NCI-H2029 treated with DMSO at 0.1 percent for 48 hours (cell line): ENCODE measurements around the gene UBR1.
"Not testable (repeated sequence)": the region's sequence is repeated elsewhere in the genome, so short reads cannot be mapped to it uniquely, and the experiment has no call there.

ENCODE experiments used
- DNase-seq: peaks from one replicate; lab custom pipeline; 2025; lab: John Stamatoyannopoulos, UW

Gene UBR1

DNA sequence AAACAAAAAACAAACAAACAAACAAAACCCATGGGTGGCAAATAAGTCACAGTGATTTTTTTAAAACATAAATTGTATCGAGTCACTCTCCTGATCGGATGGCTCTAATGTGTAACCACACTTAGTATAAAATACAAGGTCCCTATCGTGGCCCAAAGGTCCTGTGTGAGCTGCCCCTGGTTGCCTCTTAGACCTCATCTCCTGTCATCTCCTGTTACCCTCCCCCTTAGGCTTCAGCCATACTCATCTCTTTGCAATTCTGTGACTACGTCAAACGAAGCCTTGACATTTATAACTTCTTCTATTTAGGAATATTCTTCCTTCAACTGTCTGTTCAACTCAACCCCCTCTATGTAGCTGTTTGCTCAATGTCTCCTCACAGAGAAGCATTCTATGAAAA, 141.4 kb downstream of the UBR1 start:
- no peak for DNase-seq

DNA sequence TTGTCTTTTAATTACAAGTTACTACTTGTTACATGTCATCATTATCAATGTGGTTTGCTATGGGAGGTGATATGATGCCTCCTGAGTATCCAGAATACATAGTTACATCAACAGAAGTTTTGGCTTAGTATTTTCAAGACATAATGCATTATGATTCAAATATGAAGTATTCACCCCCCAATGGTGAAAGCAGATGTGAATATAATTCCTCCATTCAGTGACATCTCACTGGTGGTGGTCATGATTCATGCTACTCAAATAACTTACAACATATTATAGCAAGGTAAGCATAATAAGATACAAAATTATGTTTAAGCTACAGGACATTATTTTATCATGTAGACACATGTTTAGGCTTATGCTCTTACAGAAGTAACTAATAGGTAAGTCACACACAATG, 150.3 kb downstream of the UBR1 start:
- no peak for DNase-seq

DNA sequence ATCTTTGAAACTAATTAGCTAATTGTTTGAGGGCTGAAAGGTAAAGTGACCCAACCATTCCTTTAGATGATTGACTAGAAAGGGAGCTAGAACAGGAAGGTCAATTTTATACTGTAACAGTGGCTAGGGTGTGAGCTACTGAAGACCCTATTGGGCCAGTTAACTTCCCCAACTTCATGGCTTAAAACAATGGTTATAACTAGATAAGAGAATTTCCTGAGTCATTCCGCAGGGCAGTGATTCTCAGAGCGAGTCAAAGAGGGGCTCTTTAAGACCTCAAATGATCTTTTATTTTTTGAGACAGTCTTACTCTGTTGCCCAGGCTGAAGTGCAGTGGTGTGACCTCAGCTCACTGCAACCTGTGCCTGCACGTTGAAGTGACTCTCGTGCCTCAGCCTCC, 151.5 kb downstream of the UBR1 start:
- DNase-seq = no peak

DNA sequence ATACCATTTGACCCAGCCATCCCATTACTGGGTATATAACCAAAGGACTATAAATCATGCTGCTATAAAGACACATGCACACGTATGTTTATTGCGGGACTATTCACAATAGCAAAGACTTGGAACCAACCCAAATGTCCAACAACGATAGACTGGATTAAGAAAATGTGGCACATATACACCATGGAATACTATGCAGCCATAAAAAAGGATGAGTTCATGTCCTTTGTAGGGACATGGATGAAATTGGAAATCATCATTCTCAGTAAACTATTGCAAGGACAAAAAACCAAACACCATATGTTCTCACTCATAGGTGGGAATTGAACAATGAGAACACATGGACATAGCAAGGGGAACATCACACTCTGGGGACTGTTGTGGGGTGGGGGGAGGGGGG, 156.9 kb downstream of the UBR1 start:
- DNase-seq = not testable (repeated sequence)

DNA sequence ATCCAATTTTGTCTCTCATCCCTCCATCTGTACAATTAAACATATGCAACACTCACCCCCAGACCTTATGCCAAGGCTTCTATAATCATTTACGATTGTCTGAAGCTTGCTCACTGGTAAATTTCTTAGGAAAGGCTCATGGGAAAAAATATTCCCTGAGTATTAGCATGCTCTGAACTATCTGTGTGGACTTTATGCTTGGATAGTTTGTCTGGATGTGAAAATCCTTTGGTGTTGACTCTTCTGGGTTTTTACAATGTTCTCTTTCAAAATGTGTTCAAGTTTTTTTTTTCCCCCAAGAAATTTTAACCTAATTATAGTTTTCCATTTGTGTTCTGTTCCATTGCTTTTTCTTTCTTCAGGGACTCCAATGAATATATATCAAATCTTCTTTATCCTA, 165.3 kb downstream of the UBR1 start:
- DNase-seq = no peak

DNA sequence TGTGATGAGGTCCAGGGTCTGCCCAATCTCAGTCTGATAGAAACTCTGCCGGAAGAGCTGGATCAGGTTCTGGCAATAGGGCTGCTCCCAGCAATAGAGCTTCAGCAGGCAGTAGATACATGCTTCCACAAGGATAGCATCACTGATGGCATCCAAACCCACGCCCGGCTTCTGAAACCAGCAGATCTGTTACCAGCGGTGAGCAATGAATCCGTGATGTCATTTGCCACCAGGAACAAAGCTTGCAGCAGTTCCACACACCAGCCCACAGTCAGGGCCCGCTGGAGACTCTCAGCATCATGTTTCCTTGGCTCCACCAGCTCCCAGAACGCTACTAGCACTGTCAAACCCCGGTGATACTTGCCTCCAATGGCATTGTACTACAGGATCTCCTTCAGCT, 166.0 kb downstream of the UBR1 start:
- no peak for DNase-seq

DNA sequence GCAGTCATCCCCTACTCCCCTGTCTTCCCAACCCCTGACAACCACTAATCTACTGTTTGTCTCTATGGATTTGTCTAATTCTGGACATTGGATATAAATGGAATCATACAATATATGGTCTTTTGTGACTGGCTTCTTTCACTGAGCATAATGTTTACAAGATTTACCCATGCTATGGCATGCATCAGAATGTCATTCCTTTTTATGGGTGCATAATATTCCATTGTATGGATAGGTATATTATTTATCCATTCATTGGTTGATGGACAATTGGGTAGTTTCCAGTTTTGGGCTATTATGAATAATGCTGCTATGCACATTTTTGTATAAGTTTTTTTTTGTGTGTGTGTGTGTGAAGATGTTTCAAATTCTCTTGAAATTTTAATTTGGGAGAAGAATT, 168.7 kb downstream of the UBR1 start:
- no peak for DNase-seq

DNA sequence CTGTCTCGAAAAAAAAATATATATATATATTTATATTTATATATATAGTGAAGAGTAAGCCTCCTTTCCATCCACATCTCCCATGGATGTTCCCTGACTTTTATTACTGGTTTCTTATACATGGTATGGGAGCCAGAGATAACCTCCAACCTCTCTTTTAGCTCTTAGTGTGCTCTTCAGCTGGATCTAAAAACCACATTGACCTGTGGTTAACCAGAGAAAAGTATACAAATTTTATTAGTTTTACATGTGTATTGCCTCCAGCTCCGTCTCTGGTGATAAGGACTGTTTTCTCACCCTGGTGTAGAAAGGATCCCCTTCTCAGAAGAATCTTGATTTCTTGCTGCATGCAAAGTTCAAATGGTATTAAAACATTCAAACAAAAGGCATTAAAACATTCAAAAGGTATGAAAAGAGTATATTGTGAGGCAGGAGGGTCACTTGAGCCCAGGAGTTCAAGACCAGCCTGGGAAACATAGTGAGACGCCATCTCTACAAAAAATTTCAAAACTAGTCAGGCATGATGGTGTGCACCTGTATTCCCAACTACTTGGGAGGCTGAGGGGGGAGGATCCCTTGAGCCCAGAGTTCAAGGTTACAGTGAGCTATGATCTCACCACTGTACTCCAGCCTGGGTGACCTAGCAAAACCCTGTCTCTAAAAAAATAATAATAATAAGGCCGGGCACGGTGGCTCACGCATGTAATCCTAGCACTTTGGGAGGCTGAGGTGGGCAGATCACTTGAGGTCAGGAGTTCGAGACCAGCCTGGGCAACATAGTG, 171.8 kb downstream of the UBR1 start:
- no peak for DNase-seq

DNA sequence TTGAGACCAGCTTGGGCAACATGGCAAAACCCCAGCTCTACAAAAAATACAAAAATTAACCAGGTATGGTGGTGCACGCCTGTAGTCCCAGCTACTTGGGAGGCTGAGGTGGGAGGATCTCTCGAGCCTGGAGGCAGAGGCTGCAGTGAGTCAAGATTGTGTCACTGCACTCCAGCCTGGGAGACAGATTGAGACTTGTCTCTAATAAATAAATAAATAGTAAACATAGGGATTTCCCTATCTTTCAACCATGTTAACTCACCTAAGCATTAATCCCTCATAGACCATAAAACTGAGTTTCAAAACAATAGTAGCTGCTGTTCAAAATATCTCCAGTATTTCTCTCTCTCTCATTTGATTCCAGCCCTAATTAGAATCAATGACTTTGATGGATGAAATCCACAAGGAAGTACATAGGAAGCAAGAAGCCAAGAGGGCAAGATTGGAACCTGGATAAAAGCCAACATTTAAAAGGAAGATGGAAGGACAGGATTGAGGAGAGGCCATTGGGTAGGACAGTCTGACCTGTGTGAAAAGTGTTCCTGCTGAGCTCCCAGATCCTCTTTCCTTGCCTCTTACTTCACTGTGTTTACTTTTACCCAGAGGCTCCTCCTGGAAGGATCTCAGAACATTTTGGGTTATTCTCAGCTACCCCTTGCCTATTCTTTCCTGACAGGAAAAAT, 172.9 kb downstream of the UBR1 start:
- DNase-seq = no peak

DNA sequence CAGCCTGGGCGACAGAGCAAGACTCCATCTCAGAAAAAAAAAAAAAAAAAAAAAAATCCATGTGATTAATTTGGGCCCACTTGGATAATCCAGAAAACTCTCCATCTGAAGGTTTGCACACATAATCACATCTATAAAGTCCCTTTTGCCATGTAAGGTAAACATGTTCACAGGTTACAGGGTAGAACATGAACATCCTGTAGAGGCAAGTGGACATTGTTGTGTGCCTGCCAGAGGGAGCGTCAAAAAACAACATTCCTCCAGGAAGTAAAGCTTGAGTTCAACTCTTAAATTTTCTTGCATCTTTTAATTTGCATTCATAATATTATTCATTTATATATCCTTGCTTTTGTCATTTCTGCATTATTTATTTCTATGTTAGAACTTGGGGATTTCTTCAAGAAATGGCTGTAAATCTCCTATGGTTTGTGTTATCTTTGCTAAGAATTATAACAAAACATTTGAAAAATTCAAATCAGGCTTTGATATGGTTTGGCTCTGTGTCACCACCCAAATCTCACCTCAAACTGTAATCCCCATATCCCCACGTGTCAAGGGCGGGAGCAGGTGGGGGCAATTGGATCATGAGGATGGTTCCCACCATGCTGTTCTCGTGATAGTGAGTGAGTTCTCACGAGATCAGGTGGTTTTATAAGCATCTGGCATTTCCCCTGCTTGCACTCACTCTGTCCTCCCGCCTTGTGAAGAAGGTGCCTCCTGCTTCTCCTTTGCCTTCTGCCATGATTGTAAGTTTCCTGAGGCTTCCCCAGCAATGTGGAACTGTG, 173.9 kb downstream of the UBR1 start:
- DNase-seq = no peak

DNA sequence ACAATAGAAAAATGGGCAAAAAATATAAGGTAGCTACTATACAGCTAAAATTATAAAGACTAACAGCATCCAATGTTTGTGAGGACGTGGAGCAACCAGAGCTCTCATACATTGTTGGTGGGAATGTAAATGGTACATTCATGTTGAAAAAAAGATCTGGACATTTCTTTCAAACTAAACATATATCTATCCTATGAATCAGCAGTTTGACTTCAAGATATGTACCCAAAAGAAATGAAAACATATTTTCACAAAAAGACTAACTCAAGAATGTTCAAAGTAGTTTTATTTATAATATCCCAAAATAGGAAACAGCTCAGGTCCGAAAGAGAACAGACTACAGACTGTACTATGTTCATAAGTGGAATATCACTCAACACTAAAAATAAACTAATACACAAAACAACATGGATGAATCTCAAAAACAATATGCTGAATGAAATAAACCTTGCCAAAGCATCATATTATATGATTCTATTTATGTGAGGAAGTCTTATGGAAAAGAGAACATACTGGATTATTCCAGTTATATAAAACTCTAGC, 176.5 kb downstream of the UBR1 start:
- no peak for DNase-seq

DNA sequence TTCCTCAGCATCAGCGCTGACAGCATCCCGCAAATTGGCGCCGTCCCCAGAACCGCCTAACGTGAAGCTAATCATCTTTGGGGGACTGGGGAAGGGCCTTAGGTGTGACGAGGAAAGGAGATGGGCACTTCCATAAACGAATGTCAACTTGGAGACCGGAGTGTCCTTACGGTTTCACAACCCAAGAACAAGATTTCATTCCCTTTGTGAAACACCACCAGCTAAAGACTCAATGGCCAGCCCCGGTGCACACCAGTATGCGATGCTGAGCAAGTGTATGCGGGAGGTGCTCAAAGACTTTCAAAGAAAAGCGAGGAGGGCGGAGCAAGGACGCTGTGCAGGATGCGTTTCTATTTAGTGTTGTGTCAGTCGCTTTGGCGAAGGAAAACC, 184.5 kb downstream of the UBR1 start:
- DNase-seq = no peak

DNA sequence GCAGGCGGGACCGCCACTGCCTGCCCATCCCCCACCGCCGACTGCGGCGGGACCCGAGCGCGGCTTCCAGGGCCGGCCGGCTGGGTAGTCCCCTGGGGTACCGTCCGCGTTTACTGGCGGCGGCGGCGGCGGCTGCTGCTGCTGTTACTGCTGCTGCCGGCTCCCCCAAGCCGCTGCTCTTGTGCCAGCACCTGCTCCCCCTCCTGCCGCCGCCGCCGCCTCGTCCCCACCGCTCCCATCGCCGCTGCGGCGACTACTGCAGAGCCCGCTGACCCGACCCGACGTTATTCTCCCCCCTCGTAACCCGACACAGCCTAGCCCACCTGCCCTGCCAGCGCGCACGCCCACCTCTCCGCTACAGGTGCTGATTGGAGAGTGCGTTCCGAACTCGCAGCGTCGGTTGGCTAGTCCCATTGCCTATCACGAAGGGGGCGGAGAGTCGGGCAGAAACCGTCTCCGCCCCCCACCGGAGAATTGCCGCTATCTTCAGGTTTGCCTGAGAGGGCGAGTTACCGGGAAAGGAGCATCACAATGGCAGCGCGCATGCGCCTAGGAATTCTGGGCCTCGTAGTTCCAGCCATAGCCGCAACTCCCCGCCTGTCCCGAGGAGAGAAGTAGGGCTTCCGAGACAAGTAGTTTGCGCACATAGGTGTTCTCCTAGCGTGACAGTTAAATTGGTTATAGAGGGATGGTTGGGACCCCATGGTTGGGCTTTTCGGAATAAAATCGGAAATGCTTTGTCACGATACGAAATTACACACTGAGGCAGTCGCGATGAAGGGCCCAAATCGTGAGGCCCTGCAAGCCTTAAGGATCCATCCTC, 185.1 kb downstream of the UBR1 start, which contains the start of gene TTBK2:
Gene TTBK2, minus strand, starts transcription at position 260 of the 823 bp plus-strand sequence. CDS start 42,161 bp downstream, outside the sequence.
- peak; percentile 85 for DNase-seq

DNA sequence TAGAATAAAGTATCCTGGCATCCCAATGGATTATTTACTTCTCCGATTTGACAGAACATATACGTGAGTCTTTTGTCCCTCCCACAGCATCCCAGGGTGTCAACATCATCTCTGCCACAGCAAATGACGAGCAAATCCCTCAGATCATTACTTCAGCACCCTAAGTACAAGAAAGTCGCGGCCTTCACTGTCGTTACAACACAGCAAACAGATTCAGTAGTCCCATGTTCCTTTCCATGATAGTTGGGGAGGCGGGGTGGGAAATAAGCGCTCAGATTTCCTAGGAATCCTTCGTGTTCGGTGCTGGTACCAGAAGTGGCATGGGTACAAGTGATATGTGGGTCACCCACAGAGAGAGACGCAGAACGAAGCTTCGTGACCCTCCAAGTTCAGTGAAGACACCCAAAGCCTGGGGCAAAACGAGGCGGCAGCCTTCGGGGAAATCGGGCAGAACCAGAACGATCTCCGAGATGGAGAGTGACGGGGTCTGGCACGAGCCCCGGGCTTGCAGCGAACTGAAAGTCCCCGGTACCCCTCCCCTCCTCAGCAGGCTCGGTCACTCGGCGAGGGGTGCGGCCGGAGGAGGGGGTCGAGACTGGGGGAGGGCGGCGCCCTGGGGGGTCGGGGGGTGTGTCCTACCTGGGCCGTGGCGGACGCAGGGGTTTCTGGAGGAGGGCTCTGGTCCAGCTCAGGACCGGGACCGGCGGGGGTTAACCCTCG, 185.9 kb downstream of the UBR1 start:
- DNase-seq = no peak

DNA sequence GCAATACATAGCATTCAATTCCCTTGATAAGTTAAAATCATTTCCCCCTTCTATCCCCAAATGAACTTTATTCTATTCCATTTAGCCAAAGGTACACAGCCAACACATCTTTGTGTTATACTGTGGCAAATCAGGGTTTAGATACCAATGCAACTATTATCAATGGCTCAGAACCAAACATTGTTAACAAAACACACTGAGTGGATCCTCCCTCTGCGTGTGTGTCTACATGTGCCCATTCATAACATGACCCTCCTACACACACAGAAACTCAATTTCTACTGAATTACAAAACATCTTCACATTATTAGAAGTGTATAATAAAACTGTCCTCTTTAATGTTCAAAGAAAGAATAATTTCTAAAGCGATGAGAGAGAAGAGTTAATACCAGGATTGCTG, 186.5 kb downstream of the UBR1 start:
- no peak for DNase-seq

DNA sequence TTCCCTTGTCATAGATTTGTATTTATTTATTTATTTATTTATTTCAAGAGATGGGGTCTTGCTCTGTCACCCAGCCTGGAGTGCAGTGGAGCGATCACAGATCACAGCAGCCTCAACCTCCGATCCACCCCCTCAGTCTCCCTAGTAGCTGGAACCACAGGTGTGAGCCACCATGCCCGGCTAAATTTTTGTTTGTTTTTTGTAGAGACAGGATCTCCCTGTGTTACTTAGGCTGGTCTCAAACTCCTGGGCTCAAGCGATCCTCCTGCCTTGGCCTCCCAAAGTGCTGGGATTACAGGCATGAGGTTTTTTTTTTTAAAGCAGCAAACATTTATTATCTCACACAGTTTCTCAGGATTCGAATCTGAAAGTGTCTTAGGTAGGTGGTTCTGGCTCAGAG, 187.8 kb downstream of the UBR1 start:
- DNase-seq = no peak

DNA sequence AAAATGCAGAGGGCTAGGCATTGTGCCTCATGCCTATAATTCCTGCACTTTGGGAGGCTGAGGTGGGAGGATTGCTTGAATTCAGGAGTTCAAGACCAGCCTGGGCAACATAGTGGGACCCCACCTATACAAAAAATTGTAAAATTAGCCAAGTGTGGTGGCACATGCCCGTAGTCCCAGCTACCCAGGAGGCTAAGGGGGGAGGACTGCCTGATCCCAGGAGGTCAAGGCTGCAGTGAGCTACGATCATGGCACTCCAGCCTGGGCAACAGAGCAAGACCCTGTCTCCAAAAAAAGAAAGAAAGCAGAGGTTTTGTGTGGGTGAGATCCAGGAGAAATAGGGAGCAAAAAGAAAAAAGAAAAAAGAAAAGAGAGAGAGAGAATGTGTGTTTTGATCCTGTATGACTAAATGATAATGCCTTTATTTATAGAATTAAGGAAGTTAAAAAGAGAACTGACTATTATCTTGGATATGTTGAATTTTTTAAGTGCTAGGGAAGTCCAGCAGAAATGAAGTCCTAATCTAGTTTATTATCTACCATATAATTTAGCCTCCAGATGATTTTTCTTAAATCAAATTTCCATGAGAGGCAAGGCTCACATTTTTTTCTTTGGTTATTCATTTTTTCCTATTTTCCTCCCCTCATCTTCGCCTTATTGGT, 190.1 kb downstream of the UBR1 start:
- no peak for DNase-seq

DNA sequence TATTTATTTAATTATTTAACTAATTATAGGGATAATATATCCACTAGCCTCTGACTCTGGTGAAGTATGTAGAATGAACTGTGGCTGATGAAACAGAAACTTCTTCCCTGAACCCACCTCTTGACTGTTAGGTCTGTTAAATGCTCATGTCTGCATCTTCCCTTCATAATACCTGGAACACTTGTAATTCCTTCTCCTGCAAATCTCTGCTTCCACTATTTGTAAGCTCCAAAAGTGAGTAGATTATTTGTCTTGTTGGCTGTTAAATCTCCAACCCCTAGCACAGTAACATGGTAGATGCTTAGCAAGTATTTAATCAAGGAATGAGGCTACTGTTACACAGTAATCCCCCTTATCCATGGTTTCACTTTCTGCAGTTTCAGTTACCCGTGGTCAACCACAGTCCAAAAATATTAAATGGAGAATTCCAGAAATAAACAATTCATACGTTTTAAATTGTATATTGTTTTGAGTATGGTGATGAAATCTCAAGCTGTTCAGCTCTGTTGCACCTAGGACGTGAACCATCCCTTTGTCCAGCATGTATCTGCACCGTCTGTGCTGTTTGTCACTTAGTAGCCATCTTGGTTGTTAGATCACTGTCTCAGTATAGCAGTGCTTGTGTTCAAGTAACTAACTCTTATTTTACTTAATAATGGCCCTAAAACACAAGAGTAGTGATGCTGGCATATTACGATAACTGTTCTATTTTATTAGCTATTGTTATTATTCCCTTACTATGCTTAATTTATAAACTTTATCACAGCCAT, 190.9 kb downstream of the UBR1 start:
- no peak for DNase-seq

DNA sequence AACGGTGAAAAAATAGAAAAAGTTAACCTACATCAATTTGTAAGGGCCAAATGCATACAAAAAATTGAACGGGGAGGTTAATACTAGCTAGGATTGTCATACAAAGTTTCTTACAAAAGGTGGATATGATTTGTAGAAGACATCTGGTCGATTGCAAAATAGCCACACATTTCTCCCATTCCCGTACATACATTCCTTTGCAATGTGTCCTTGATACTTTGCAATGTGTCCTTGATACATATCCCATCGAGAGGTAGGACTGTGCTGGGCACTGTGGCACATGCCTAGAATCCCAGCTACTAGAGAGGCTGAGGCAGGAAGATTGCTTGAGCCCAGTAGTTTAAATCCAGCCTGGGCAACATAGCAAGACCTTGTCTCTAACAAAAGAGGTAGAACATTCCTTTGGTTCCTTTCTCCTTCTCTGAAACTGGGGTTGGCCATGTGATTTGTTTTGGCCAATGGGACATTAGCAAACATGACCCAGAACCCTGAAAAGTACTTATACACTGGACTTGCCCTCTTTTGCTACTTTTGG, 194.7 kb downstream of the UBR1 start:
- no peak for DNase-seq
